Breast epithelium (tissue), 3 donors: Measurements from ENCODE around the gene MAF.

ENCODE experiments used
- CTCF ChIP-seq, 3 donors: fragments of 450-650 bp; IDR thresholded peaks; one replicate each; pipeline ENCODE4 v1.5.1; 2016 to 2017; ENCODE audit warnings: antibody characterized with exemption in 3 of 3, mild to moderate bottlenecking in 3 of 3, moderate library complexity in 3 of 3
- POLR2A ChIP-seq: fragments of 450-650 bp; IDR thresholded peaks from one replicate; pipeline ENCODE4 v1.6.1; 2016; ENCODE audit warnings: antibody characterized with exemption, mild to moderate bottlenecking, moderate library complexity
- POLR2AphosphoS5 ChIP-seq, 3 donors: sonication (generic); formaldehyde crosslinking; IDR thresholded peaks; one replicate each; pipeline ENCODE4 v1.6.1; 2017; ENCODE audit warnings: antibody characterized with exemption in 3 of 3

DNA sequence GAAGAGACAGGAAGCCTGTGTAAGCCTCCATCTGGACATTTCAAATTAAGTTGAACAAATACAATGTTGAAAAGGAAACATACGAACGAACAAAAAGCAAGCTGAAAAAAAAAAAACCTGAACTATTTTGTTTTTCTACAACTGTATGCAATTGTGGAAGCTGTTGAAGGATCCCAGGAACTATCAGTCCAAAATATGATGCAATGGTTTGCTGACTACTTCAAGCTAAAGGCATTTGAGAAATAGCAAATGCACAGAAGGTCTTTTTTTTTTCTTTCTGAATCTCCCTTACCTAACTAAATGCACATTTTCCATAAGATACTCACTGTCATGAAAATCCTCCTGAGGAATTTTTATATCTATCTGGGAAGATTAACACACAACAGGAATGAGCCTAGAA lies 40.2 kb downstream of the MAF start:
- no peak for TF ChIP-seq CTCF (IDR thresholded peaks at IDR 0.05)
- no peak for TF ChIP-seq POLR2A
- TF ChIP-seq POLR2AphosphoS5 (IDR thresholded peaks at IDR 0.05), result no peak
